ENCODE results near the gene LRCH1.

GRCh38 chr13:46662690-46663089, 109.7 kb downstream of the LRCH1 start:
- TF ChIP-seq CTCF (IDR thresholded peaks at IDR 0.05) (no peak), POLR2A (IDR thresholded peaks at IDR 0.05) (no peak)
